HG03175 (cell line): ENCODE data around the gene FERMT1.

Experiments
- ATAC-seq: cut with Tn5 transposase; IDR thresholded peaks from one replicate; pipeline ENCODE4 v1.9.1; 2021; ENCODE audit warnings: mild to moderate bottlenecking, moderate library complexity; ENCODE audit not compliant: unreplicated experiment

FERMT1 gene

GRCh38 chr20:6122873-6123648 lies at the start of gene FERMT1:
Gene FERMT1, minus strand, starts transcription at chr20:6123030. Its CDS starts 3,476 bp downstream, at chr20:6119554.
- peak; percentile 78 for ATAC-seq

GRCh38 chr20:6169251-6169650 lies 46.4 kb upstream of the FERMT1 start:
- ATAC-seq = no peak

GRCh38 chr20:6168204-6168603 lies 45.4 kb upstream of the FERMT1 start:
- ATAC-seq = no peak

- no peak for ATAC-seq
These were observed 42.5 kb upstream of the FERMT1 start for GRCh38 chr20:6165346-6165745.

- ATAC-seq = no peak
These were observed 41.9 kb upstream of the FERMT1 start for GRCh38 chr20:6164421-6165341.

- no peak for ATAC-seq
These were observed 37.9 kb upstream of the FERMT1 start for GRCh38 chr20:6160736-6161135.

GRCh38 chr20:6157345-6157744 lies 34.5 kb upstream of the FERMT1 start:
- no peak for ATAC-seq

- no peak for ATAC-seq
These were observed 29.9 kb upstream of the FERMT1 start for GRCh38 chr20:6152777-6153176.

- no peak for ATAC-seq
These were observed 25.2 kb upstream of the FERMT1 start for GRCh38 chr20:6148073-6148472.

- ATAC-seq = peak; percentile 80
These were observed 19.6 kb upstream of the FERMT1 start for GRCh38 chr20:6142348-6142993.

GRCh38 chr20:6140947-6141346 lies 18.1 kb upstream of the FERMT1 start:
- no peak for ATAC-seq

GRCh38 chr20:6135347-6135746 lies 12.5 kb upstream of the FERMT1 start:
- ATAC-seq = no peak

GRCh38 chr20:6134592-6134991 lies 11.8 kb upstream of the FERMT1 start:
- ATAC-seq = no peak

GRCh38 chr20:6130045-6130444 lies 7.2 kb upstream of the FERMT1 start:
- no peak for ATAC-seq

- ATAC-seq = no peak
These were observed 5.0 kb upstream of the FERMT1 start for GRCh38 chr20:6127825-6128224.

- no peak for ATAC-seq
These were observed 4.0 kb upstream of the FERMT1 start for GRCh38 chr20:6126846-6127245.

- no peak for ATAC-seq
These were observed 802 bp upstream of the FERMT1 start for GRCh38 chr20:6123649-6124014.

- ATAC-seq = peak; percentile 28
These were observed 538 bp downstream of the FERMT1 start for GRCh38 chr20:6122111-6122872.

GRCh38 chr20:6121504-6121903 lies 1.3 kb downstream of the FERMT1 start:
- ATAC-seq = no peak

GRCh38 chr20:6120491-6120988 lies 2.3 kb downstream of the FERMT1 start:
- ATAC-seq = no peak

- ATAC-seq = no peak
These were observed 6.1 kb downstream of the FERMT1 start for GRCh38 chr20:6116758-6117157.
